HUES48 (cell line): ENCODE results near the gene FAM3C.

Source experiments
- H3K27ac ChIP-seq: one replicate; pipeline ENCODE4 v1.7.0; 2013; ENCODE audit warnings: low read depth, low read length, inconsistent platforms
- H3K27me3 ChIP-seq: 2 replicates; pipeline ENCODE4 v1.6.1; 2013; ENCODE audit warnings: mild to moderate bottlenecking, low read length; ENCODE audit not compliant: control insufficient read depth, insufficient read depth
- H3K36me3 ChIP-seq: 2 replicates; pipeline ENCODE4 v1.6.1; 2013; ENCODE audit warnings: low read length; ENCODE audit not compliant: control insufficient read depth, insufficient read depth
- H3K4me1 ChIP-seq: 2 replicates; pipeline ENCODE4 v1.6.1; 2013; ENCODE audit warnings: mild to moderate bottlenecking, low read length; ENCODE audit not compliant: control insufficient read depth, insufficient read depth
- H3K4me3 ChIP-seq: 2 replicates; pipeline ENCODE4 v1.5.1; 2013; ENCODE audit warnings: mild to moderate bottlenecking, low read depth, low read length
- H3K9ac ChIP-seq: 2 replicates; pipeline ENCODE4 v1.6.1; 2013; ENCODE audit warnings: mild to moderate bottlenecking, low read depth, low read length, moderate library complexity
- H3K9me3 ChIP-seq: 2 replicates; pipeline ENCODE4 v1.6.1; 2013; ENCODE audit warnings: low read length; ENCODE audit not compliant: control insufficient read depth, insufficient read depth

The FAM3C gene

GRCh38 chr7:121313793-121314676 is 82.1 kb downstream of the FAM3C start:
- H3K9me3 ChIP-seq = no peaks in the 10 kb centered on the region
- no peak overlapping the region for H3K27ac ChIP-seq
- no peak overlapping the region for H3K9ac ChIP-seq
- no peaks in the 10 kb centered on the region for H3K4me1 ChIP-seq
- H3K36me3 ChIP-seq = no peaks in the 10 kb centered on the region
- no peak overlapping the region for H3K4me3 ChIP-seq
- no peaks in the 10 kb centered on the region for H3K27me3 ChIP-seq

- H3K27me3 ChIP-seq = no peaks in the 10 kb centered on the region
- no peaks in the 10 kb centered on the region for H3K9me3 ChIP-seq
- no peaks in the 10 kb centered on the region for H3K36me3 ChIP-seq
- no peaks in the 10 kb centered on the region for H3K4me1 ChIP-seq
- no peak overlapping the region for H3K27ac ChIP-seq
- H3K4me3 ChIP-seq = no peak overlapping the region
- H3K9ac ChIP-seq = no peak overlapping the region
These were observed 82.8 kb downstream of the FAM3C start for GRCh38 chr7:121313220-121313792.

GRCh38 chr7:121307021-121307574 is 89.0 kb downstream of the FAM3C start:
- Histone ChIP-seq H3K27me3 (no peaks in the 10 kb centered on the region), H3K4me1 (peaks cover 6% of the 10 kb centered on the region; the same call in 1 of the 2 replicates), H3K9me3 (no peaks in the 10 kb centered on the region), H3K4me3 (no peak overlapping the region), H3K9ac (no peak overlapping the region), H3K36me3 (no peaks in the 10 kb centered on the region), H3K27ac (no peak overlapping the region)

GRCh38 chr7:121306565-121306964 is 89.5 kb downstream of the FAM3C start:
- Histone ChIP-seq H3K27me3 (no peaks in the 10 kb centered on the region), H3K27ac (no peak overlapping the region), H3K9me3 (no peaks in the 10 kb centered on the region), H3K36me3 (no peaks in the 10 kb centered on the region), H3K9ac (no peak overlapping the region), H3K4me1 (peaks cover 6% of the 10 kb centered on the region; the same call in 1 of the 2 replicates), H3K4me3 (no peak overlapping the region)

GRCh38 chr7:121305109-121305508 is 91.0 kb downstream of the FAM3C start:
- Histone ChIP-seq H3K9me3 (no peaks in the 10 kb centered on the region), H3K4me3 (no peak overlapping the region), H3K36me3 (no peaks in the 10 kb centered on the region), H3K27me3 (no peaks in the 10 kb centered on the region), H3K4me1 (peaks cover 6% of the 10 kb centered on the region; the same call in 1 of the 2 replicates), H3K9ac (no peak overlapping the region), H3K27ac (no peak overlapping the region)

GRCh38 chr7:121304102-121304658 is 91.9 kb downstream of the FAM3C start:
- H3K36me3 ChIP-seq = no peaks in the 10 kb centered on the region
- no peaks in the 10 kb centered on the region for H3K9me3 ChIP-seq
- H3K9ac ChIP-seq = no peak overlapping the region
- peaks cover 6% of the 10 kb centered on the region; the same call in 1 of the 2 replicates for H3K4me1 ChIP-seq
- no peaks in the 10 kb centered on the region for H3K27me3 ChIP-seq
- H3K27ac ChIP-seq = no peak overlapping the region
- no peak overlapping the region for H3K4me3 ChIP-seq

GRCh38 chr7:121303422-121304101 is 92.5 kb downstream of the FAM3C start:
- Histone ChIP-seq H3K36me3 (no peaks in the 10 kb centered on the region), H3K4me3 (no peak overlapping the region), H3K9me3 (no peaks in the 10 kb centered on the region), H3K27me3 (no peaks in the 10 kb centered on the region), H3K4me1 (peaks cover 6% of the 10 kb centered on the region; the same call in 1 of the 2 replicates), H3K9ac (no peak overlapping the region), H3K27ac (no peak overlapping the region)

- Histone ChIP-seq H3K9me3 (no peaks in the 10 kb centered on the region), H3K36me3 (no peaks in the 10 kb centered on the region), H3K27me3 (no peaks in the 10 kb centered on the region), H3K4me1 (peaks cover 6% of the 10 kb centered on the region; the same call in 1 of the 2 replicates), H3K27ac (no peak overlapping the region), H3K4me3 (no peak overlapping the region), H3K9ac (no peak overlapping the region)
These were observed 93.8 kb downstream of the FAM3C start for GRCh38 chr7:121302214-121302745.

GRCh38 chr7:121301446-121302213 is 94.5 kb downstream of the FAM3C start:
- Histone ChIP-seq H3K9ac (no peak overlapping the region), H3K36me3 (no peaks in the 10 kb centered on the region), H3K4me1 (peaks cover 6% of the 10 kb centered on the region; the same call in 1 of the 2 replicates), H3K27ac (no peak overlapping the region), H3K4me3 (no peak overlapping the region), H3K9me3 (no peaks in the 10 kb centered on the region), H3K27me3 (no peaks in the 10 kb centered on the region)
